ENCODE results near the gene CYSLTR2. TPM values are rescaled to one million over a fixed set of nuclear protein-coding genes. Genes with fewer than 3 reads are reported as not detected.
"Not testable (repeated sequence)": the region's sequence is repeated elsewhere in the genome, so short reads cannot be mapped to it uniquely, and the experiment has no call there.

The CYSLTR2 gene
- polyA plus RNA-seq, 1 donor: 0.12 TPM

DNA sequence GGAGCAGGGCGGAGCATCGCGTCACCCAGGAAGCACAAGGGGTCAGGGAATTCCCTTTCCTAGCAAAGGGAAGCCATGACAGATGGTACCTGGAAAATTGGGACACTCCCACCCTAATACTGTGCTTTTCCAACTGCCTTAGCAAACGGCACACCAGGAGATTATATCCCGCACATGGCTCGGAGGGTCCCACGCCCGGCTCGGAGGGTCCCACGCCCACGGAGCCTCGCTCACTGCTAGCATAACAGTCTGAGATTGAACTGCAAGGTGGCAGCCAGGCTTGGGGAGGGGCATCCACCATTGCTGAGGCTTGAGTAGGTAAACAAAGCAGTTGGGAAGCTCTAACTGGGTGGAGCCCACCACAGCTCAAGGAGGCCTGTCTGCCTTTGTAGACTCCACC is 42.9 kb downstream of the CYSLTR2 start:
- not testable (repeated sequence) for DNase-seq

DNA sequence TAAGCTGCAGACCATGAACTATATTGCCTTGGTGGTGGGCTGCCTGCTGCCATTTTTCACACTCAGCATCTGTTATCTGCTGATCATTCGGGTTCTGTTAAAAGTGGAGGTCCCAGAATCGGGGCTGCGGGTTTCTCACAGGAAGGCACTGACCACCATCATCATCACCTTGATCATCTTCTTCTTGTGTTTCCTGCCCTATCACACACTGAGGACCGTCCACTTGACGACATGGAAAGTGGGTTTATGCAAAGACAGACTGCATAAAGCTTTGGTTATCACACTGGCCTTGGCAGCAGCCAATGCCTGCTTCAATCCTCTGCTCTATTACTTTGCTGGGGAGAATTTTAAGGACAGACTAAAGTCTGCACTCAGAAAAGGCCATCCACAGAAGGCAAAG is 53.7 kb downstream of the CYSLTR2 start:
- no peak for DNase-seq

DNA sequence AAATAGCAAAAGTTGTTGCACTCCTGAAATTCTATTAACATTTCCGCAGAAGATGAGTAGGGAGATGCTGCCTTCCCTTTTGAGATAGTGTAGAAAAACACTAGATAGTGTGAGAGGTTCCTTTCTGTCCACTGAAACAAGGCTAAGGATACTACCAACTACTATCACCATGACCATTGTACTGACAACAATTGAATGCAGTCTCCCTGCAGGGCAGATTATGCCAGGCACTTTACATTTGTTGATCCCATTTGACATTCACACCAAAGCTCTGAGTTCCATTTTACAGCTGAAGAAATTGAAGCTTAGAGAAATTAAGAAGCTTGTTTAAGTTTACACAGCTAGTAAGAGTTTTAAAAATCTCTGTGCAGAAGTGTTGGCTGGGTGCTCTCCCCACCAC is 55.0 kb downstream of the CYSLTR2 start:
- no peak for DNase-seq

DNA sequence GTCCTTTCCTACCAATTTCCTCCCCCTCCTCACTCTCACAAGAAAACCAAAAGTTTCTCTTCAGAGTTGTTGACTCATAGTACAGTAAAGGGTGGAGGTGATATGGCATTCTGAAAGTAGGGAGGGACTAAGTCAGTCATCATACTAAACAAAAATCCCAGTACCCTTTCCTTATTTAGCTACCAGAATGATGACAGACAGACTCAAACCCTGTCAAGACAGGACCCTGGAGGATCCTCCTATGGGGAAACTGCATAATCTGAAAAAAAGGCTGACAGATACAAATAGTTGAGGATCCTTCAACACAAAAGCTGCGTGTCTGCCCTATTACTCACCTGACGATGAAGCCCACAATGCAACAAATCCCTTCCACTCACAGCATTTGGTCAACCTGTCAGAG is 55.5 kb downstream of the CYSLTR2 start:
- no peak for DNase-seq

DNA sequence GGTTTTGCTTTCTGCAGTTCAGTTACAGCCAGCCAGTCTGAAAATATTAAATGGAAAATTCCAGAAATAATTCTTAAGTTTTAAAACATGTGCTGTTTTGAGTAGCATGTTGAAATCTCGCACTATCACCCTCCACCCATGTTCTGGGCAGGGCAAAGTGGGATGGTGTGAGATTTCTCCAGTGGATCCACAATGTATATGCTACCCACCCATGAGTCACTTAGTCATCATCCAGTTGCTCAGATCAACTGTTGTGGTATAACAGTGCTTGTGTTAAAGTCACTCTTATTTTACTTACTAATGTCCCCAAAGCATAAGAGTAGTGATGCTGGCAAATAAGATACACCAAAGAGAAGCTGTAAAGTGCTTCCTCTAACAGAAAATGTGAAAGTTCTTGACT is 56.4 kb downstream of the CYSLTR2 start:
- no peak for DNase-seq

DNA sequence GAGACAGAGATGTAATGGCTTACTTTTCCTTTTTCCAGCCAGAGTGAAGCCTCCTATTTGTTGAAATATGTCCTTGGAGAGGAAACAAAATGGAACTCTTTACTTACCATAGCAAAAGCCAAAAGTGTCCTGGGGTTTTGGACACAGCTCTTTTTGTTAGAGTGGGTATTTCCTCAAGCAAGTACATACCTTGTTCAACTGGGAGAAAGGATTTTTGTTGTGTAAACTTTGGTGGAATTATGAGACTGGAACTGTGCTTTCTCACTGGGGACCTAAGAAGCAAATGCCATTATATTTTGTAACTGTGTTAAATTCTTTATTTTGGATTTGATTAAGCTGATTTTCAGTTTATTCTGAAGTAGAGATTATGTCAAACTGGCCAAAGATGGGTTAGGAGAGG is 58.4 kb downstream of the CYSLTR2 start:
- no peak for DNase-seq

DNA sequence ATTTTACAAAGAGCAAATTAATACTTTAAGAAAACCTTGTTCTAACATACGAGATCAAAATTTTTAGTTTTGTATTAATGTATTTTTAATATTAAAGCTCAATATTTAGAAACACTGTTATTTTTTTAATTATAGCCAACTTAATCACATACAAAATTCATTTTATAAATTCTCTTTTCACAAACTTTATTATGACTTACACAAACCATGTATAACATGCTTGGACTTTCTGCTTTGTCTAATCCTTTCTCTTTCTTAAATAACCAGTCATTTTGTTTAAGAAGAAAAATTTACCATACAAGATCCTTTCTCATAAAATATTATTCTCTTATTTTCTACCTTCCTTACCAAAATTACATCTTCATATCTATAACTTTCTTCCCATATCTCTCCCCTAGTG is 62.2 kb downstream of the CYSLTR2 start:
- DNase-seq: no peak

DNA sequence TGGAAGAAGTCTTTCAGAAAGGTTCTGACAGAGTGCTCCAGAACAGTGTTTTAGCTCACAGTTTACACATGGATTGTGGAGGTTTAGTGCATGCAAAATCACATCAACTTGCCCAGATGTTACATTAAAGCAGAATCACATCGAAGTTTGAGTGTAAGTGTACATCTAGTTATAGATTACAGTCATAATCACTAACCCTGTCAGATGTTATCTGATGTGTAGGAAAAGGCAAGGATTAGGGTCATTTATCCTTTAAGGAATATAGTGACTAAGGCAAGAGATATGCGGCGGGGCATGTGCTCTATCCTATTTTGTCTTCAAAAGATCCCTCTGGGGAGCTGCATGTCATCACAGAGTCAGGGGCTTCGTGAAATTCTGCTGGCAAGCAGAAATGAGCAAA is 66.9 kb downstream of the CYSLTR2 start:
- DNase-seq: no peak

DNA sequence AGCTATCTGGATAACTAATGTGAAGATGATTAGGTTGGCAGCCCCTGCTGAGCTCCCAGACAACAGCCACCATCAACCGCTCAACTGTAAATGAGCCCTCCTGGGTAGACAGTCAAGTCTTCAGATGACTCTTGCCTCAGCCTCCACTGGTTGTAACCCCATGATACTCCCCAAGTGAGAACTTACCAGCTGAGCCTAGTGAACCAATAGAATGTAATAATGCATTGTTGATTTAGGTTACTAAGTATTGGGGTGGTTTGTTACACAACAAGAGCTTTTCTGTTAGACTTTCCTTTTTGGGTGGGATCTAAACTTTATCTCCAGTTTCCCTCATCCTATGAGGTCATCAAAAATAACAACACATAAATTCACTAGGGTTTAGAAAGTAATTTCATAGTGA is 69.4 kb downstream of the CYSLTR2 start:
- no peak for DNase-seq

DNA sequence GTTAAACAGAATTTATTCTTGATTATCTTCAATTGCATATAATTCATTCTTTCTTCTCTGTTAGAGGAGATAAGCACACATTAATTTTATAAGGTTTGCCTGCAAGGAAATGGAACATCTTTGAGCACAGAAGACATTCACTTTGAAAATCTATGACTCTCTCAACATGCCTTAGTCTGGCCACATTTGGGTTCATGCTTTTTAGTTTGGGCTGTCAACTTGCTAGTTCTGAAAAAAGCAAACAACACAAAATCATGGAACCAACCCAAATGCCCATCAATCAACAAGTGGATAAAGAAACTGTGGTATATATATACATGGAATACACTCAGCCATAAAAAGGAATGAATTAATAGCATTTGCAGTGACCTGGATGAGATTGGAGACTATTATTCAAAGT is 71.5 kb downstream of the CYSLTR2 start:
- DNase-seq: no peak

DNA sequence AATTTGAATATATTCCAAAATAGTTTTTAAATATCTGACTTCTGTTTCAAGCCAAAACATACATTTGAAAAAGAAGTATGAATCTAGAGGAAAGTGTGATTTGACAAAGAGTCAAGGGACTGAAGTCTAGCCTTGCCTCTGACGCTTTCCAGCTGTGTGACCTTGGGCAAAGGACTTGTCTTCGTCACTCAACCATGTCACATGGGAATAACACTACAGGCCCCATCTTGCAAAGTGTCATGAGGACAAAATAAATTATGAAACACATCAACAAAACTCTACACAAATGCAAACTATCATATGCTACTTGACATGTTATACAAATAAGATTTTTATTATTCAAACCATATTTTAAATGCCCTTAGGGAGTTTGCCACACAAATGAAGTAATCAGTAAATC is 73.0 kb downstream of the CYSLTR2 start:
- DNase-seq: no peak

DNA sequence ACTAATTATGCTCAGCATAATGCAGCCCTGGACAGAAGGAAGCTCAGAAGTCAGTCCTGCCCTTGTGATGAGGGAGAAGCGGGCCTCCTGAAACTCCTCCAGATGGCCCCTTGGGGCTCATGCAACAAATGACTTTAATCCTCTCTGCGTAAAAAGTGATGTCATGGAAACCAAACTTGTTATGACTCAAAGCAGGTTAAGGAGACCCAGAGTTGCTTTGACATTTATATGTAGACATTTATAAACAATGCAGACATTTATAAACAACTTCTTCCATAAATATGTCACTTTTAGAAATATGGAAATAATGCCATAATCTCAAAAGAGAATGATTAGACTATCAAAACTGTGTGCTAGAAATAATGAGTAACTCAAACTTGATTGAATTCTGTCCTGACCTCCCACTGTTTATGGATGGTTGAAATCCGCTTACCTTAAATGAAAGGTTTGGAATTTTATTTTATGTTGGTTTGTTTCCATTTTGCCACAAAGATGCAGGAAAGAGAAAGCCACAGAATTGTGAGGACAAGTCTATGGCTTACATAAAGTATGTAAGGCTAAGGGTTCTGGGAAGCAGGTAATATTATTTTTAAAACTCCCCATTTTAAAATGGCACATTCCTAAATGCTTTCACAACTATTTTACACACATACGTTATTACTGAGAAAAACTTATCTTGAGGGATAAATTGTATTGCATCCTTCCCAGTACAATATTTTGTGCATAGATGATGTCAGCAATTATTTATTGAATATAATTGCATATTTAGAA is 73.7 kb downstream of the CYSLTR2 start:
- DNase-seq: no peak

DNA sequence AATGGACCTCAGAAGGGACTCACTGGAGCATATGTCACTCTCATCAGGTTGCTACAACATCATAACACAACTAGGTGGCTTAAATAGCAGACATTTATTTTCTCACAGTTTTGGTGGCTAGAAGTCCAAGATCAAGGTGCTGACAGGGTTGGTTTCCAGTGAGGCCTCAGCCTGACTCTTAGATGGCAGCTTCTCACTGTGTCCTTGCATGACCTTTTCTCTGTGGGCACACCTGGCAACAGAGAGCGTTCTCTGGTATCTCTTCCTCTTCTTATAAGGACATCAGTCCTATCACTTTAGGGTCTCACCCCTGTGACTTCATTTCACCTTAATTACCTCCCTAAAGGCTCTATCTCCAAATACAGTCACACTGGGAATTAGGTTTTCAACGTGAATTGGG is 74.5 kb downstream of the CYSLTR2 start:
- no peak for DNase-seq

DNA sequence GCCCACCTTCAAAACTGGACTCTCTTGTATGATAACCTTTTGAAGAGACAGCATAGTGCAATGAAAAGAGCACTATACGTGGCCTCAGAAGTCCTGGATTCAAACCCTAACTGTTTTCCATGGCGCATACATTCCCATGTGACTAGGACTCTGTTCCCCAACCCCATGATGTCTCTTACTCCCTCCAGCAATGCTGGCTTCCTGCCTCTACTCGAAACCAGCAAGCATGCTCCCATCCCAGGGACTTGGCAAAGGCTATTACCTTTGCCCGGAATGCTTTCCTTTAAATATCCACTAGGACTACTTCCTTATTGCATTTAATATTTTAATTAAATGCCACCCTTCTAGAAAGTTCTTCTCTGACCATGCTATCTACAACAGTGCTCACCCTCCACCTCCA is 75.1 kb downstream of the CYSLTR2 start:
- no peak for DNase-seq

DNA sequence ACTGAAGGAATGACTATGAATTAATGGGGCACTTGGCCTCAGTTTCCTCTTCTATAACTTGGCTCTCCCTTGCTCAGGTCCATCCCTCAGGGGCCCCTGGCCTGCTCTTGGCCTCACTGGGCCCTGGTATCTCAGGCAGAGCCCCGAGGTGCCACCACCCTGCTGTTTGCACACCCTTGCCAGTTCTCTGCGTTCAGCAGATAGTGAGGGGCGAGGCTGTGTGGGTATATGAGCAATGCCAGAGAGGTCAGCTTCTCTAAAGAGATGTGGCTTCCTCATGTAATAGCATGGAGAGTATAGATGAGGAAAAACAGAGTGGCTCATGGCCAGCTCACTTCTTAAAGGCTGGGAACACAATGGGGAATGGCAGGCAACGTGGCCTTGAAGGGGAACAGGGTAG is 76.1 kb downstream of the CYSLTR2 start:
- no peak for DNase-seq

DNA sequence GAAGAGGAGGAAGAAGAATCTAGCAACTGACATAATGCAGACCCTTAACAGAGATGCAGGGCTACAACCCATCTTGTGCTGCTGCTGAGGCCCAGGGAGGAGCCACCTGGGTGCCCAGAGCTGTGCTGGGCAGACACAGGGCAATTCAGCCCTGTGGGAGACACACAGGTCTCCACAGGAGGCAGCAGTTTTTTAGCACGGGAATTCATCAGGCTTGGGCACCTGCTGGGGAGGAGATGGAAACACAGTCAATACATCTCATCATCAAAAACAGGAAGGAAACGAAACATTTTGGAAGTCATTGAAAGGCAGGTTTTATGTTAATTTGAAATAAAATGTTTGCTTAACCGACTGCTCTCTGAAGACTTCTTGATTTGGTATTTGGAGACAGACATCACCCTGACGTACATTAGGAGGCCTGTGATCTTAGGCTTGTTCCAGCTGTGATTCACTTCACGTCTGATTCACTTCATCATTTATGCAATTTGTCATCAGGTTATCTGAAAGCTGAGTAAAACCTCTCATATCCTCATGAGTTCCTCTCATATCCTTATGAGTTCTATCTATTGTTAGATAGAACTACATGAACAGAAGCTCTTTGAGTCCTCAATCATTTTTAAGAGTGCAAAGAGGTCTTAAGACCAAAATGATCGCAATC is 77.4 kb downstream of the CYSLTR2 start:
- DNase-seq: no peak

DNA sequence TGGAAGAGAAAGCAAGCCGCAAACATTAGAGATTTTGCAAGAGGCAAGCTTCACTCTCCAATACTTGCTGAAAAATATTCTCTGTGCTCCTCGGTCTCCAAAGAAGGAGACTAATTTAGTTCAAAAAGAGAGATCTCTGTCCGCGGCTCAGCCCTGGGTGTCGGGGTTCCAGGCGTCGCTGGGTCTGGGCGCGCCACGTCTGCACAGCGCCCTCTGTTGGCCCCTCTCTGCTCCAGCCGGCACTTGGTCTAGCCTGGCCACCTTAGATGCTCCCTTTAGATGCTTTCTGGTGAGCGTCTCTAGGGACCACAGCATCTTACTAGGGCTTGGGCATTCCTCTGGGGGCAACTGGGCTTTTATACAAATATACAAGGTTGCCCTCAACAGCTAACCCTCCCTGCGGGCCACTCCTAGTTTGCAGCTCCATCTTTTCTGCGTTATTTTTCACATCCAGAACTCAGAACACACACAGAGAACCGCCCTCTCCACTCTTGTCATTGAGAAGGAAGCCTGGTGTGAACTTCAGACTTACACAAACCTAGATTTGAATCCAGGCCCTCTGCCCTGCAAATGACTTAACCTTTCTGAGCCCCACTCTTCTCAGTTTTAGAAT is 78.3 kb downstream of the CYSLTR2 start:
- DNase-seq: no peak

DNA sequence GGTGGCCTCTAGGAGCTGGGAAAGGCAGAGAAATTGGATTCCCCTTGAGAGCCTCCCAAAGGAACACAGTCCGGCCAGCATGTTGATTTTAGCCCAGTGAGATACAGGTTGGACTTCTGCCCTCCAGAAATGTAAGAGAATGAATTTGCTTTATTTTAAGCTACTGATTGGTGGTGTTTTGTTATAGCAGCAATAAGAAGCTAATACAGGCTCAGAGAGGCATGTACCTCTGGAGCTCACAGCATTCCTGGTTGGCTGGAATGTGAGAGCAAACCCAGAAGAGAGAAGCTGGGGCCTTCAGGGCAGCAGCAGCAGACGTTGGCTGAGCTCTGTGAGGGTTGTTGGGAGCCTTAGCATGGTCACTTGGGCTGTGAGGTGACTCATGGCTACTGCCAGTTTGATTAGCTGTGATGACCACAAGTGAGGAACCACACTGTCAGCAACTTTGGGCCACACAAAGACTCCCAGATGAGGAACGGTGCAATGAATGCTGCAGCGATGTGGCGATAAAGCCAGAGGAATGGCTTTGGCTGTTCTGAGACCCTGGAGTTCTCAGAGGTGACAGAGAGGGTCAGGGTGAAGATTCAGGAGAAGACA is 80.1 kb downstream of the CYSLTR2 start:
- no peak for DNase-seq

DNA sequence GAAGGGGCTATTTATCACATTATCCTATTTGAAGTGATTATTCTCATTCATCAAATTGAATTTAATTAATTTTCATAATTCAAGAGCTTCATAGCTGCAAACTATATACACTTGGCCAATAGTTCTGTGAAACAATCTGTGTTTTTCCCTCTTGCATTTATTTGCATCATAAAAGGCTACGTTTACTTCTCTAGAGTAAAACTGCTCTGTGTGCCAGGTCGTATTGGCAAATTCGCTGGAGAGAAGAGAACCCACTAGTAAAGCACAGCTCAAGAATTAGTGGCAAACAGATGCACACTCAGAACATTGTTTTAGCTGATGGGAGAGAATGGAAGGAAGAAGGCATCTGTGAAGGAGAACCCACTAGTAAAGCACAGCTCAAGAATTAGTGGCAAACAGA is 81.8 kb downstream of the CYSLTR2 start:
- DNase-seq: no peak

DNA sequence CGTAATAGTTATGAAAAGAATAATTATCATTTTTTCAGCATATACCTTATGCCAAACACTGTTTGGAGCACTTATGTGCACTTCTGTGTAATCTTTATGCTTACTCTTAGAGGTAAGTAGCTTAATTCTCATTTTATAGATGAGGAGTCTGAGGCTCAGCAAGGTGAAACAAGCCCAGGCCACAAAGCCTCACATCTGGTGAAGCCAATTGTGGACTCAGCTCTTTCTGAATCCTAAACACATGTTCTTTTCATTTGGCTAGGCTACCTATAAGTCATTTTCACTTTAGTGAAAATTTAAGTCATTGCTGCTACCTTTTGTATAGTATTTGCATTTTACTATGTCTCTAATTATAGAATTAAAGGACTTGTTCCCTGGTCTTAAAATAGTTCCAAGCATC is 84.0 kb downstream of the CYSLTR2 start:
- DNase-seq: no peak

DNA sequence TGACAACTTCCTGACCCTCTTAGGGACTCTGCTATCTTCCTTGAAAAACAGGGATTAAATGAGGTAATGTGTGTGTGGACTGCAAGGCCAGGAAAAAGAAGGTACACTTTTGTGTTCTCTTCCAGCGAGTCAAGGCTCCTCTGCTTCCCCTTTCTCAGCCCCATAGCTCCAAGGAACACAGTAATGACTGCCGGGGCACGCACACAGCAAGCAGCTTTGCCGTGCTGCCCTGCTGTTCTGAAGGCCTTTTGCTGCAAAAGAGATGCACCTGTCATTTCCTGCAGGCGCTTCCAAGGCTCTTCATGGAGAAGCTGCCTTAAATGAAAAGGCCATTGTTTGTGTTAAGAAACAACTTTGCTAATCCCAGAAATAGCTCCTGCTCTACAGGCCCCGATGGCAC is 84.6 kb downstream of the CYSLTR2 start:
- DNase-seq: no peak

DNA sequence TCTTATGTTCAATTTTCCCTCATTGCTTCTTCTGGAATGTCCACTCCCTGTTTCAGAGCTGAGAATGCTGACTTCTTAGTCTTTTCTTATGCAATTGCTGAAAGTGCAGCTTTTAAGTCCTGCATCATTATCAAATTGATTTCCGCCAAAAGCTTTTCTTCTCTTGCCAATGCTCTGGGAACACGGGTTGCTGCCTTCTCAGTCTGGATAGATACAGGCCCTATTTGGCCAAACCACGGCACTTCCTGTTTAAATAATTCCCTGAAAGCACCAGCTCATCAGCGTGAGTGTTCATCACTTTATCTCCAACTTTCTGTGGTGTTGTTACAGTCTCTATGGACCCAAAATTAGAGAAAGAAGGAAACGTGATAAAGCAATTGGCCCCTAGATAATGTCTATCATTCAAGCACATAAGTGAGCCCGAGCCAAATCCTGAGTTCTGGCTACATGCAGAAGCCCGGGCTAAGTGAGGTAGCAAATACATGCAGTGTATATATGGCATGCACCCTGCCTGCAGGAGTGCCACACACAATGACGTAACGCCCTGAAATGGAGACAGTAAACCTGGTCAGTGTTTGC is 85.7 kb downstream of the CYSLTR2 start:
- no peak for DNase-seq

DNA sequence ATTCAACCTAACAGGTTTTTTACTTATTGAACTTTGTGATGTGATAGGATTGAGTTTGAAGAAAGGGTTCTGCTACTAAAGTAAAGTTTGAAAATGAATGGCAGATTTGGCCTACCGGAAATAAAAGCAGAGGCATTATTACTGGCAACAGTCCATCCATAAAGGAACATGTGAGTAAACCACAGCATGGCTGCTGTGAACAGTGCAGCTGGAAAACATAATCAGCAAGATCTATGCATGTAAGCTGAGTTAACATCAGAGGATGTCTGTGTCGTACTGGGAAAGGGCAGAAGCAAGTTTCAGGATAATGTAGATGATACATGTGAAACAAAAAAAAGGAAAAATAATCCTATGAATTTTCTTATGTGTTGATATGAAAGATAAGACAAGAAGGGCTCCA is 87.6 kb downstream of the CYSLTR2 start:
- no peak for DNase-seq
